Caki2 (cell line): ENCODE measurements around the gene TRIM22. TPM values are rescaled to one million over a fixed set of nuclear protein-coding genes. Genes with fewer than 3 reads are reported as not detected.

Experiments
- DNase-seq: peaks from one replicate; pipeline ENCODE4 v3.0.0-alpha.2; 2015; ENCODE audit warnings: low read depth
- in situ Hi-C: cut with HindIII; loops from 2 replicates; pipeline ENCODE4 v1.10.0; 2016; ENCODE audit warnings: low sequenced_read_pairs, low pct_unique_long_range_greater_than_20kb, mixed read lengths
- total RNA-seq: library from RNA; depleted of rRNA; stranded (reverse); fragments of >200 nt; shearing (Covaris generic); gene quantifications from 2 replicates; pipeline ENCODE4 v1.2.3, GENCODE V29; 2014; ENCODE audit warnings: low replicate concordance; rRNA removed

Gene TRIM22
- total RNA-seq, 1 experiment from 2014 or later: 7.4 TPM

GRCh38 chr11:5722622-5723021 is 33.0 kb downstream of the TRIM22 start:
- no peak for DNase-seq
- in situ Hi-C loops: no loop called here

DNA sequence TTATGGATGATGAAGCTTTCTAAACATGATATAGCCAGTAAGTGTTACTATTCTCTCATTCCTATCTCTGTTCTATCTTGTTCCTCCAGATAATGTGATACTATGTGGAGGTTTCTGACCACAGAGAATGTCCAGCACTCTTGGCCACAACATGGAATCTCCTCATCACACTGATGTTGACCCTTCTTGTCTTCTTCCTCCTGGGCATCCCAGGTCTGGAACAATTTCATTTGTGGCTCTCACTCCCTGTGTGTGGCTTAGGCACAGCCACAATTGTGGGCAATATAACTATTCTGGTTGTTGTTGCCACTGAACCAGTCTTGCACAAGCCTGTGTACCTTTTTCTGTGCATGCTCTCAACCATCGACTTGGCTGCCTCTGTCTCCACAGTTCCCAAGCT is 36.8 kb downstream of the TRIM22 start:
- in situ Hi-C loops: no loop called here

DNA sequence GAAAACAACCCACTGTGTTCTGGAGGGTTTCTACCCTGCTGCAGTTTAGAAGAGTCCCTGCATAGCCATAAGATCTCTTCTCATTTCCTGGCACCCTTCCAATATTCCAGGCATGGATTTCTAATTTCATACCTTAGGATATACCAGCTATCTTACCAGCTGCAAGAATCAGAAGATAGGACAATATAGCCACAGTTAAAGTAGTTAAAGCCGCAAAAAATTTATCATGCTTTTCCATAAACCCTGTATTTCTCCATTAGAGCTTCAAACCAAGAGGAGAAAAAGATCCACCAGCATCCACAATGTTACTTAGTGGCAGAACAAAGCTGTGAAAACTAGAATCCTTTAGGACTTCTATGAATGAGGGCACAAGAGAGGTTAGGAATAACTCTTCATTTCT is 38.1 kb downstream of the TRIM22 start:
- DNase-seq: no peak
- in situ Hi-C loops: no loop called here

More for the DNA sequence above, 36.8 kb downstream of the TRIM22 start:
- no peak for DNase-seq

- in situ Hi-C loops: no loop called here
- DNase-seq: no peak
Measured at GRCh38 chr11:5736396-5736795, 46.8 kb downstream of the TRIM22 start, which contains the start of gene OR56B1. Gene OR56B1 (plus strand): TSS chr11:5736448. CDS start chr11:5736517, 69 bp downstream.

- in situ Hi-C loops: no loop called here
- no peak for DNase-seq
Measured at GRCh38 chr11:5737091-5737490, 47.5 kb downstream of the TRIM22 start.

GRCh38 chr11:5737670-5738392 is 48.2 kb downstream of the TRIM22 start:
- no peak for DNase-seq

DNA sequence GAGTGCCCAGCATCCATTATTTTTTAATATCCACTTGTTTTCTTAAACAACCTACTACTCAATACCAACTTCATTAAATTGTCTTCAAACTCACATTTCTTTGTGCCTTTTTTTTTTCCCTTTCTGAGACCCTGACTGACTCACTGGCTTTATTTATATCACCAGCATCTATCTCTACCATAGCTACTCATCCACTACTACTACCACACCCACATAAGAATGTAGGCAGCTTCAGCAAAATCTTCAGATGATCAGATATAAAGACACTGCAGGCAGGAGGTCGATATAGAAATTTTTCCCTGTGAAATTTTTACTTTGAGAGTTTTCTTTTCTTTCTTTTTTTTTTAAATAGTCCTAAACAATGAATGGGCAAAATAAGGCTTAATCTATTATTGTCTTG is 48.8 kb downstream of the TRIM22 start:
- no peak for DNase-seq

More at GRCh38 chr11:5737670-5738392, 48.2 kb downstream of the TRIM22 start:
- in situ Hi-C loops: no loop called here

GRCh38 chr11:5746614-5747013 is 57.0 kb downstream of the TRIM22 start:
- in situ Hi-C loops: no loop called here
- no peak for DNase-seq

More for the DNA sequence above, 48.8 kb downstream of the TRIM22 start:
- in situ Hi-C loops: no loop called here

DNA sequence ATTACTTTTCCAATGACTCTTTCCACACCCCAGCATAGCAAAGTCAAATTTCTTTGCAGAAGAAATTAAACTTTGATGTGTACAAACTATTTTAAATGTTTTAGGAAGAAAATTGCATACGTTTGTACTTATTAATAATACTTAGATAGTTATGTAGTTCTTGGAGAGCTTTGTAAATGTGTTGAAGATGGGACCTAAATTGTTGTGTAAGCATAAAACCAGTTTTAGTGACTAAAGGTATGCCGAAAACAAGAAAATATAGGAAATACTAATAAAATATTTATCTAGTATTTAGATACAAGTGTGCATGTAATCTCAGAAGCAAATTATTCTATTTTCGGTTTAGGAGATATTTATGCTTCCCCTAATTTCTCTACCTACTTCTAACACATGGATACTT is 60.2 kb downstream of the TRIM22 start:
- in situ Hi-C loops: no loop called here
- no peak for DNase-seq

- in situ Hi-C loops: no loop called here
- DNase-seq: no peak
Measured at GRCh38 chr11:5753943-5754342, 64.4 kb downstream of the TRIM22 start, which contains the start of gene OR52N4. Gene OR52N4 (plus strand): TSS chr11:5754243. CDS start chr11:5754741, 498 bp downstream.

Other genes starting within 250 kb of the TRIM22 start
- not detected in 2 replicates for gene OR51I1, start 248.3 kb upstream of the TRIM22 start, total RNA-seq
- gene OR51I2, start 240.5 kb upstream of the TRIM22 start, total RNA-seq: not detected in 2 replicates
- not detected in 2 replicates for gene OR52D1, start 201.1 kb upstream of the TRIM22 start, total RNA-seq
- not detected in 2 replicates for gene UBQLN3, start 179.8 kb upstream of the TRIM22 start, total RNA-seq
- gene UBQLNL, start 173.1 kb upstream of the TRIM22 start, total RNA-seq: 0.14 TPM in 1 of 2 replicates, not detected in the other
- not detected in 2 replicates for gene OR52H1, start 141.2 kb upstream of the TRIM22 start, total RNA-seq
- gene OR52B6, start 108.9 kb upstream of the TRIM22 start, total RNA-seq: not detected in 2 replicates
- 11.1 and 12.0 TPM in 2 replicates for gene TRIM6, start 93.2 kb upstream of the TRIM22 start, total RNA-seq
- gene TRIM34, start 64.8 kb upstream of the TRIM22 start, total RNA-seq: 8.1 and 15.3 TPM in 2 replicates
- gene TRIM5, start 4.7 kb upstream of the TRIM22 start, total RNA-seq: 7.4 and 9.5 TPM in 2 replicates
- not detected in 2 replicates for gene OR56B1, start 46.7 kb downstream of the TRIM22 start, total RNA-seq
- not detected in 2 replicates for gene OR52N4, start 64.5 kb downstream of the TRIM22 start, total RNA-seq
- gene OR52N5, start 93.6 kb downstream of the TRIM22 start, total RNA-seq: not detected in 2 replicates
- gene OR52N1, start 101.5 kb downstream of the TRIM22 start, total RNA-seq: not detected in 2 replicates
- gene OR52N2, start 119.1 kb downstream of the TRIM22 start, total RNA-seq: not detected in 2 replicates
- gene OR52E6, start 152.1 kb downstream of the TRIM22 start, total RNA-seq: not detected in 2 replicates
- not detected in 2 replicates for gene OR52E8, start 167.9 kb downstream of the TRIM22 start, total RNA-seq
- not detected in 2 replicates for gene OR52E4, start 190.8 kb downstream of the TRIM22 start, total RNA-seq
- gene OR52E5, start 203.4 kb downstream of the TRIM22 start, total RNA-seq: not detected in 2 replicates